Endothelial cell of umbilical vein (primary cell): ENCODE data around the gene LYSMD2. TPM values are rescaled to one million over a fixed set of nuclear protein-coding genes. Genes with fewer than 3 reads are reported as not detected.

Source experiments
- BruUV-seq: library from RNA; stranded (reverse); fragments of 400-500 nt; replicated peaks from 2 replicates; lab custom pipeline; 2021; lab: Mats Ljungman, UMichigan
- CTCF ChIA-PET: fragments of 300-600, 350-600 bp; sonication (Branson Sonifier 250); formaldehyde crosslinking; loops from one replicate; lab custom pipeline; 2021; ENCODE audit warnings: antibody characterized with exemption, inconsistent platforms; lab: Charles Lee
- POLR2A ChIA-PET: fragments of 300-600, 350-600 bp; sonication (Branson Sonifier 250); formaldehyde crosslinking; loops from one replicate; lab custom pipeline; 2021; ENCODE audit warnings: antibody characterized with exemption, inconsistent platforms; lab: Charles Lee
- DNase-seq: peaks from one replicate; pipeline ENCODE4 v3.0.0-alpha.2; 2011; ENCODE audit warnings: low read depth, low spot score
- FAIRE-seq: peaks from 2 replicates; lab custom pipeline; 2011; peaks lifted over from hg19 to GRCh38; lab: Jason Lieb, UNC
- H2AFZ ChIP-seq: 2 replicates; pipeline ENCODE4 v1.6.0; 2012; ENCODE audit warnings: low read depth, low read length, control low read depth, inconsistent platforms
- H3K27ac ChIP-seq: 2 replicates; pipeline ENCODE4 v1.5.1; 2011; ENCODE audit warnings: low read depth, mild to moderate bottlenecking, control low read depth, low read length, moderate library complexity; ENCODE audit not compliant: insufficient read depth
- H3K27me3 ChIP-seq, 2 experiments: 2 replicates each; pipeline versions ENCODE4 v1.6.0 to v1.6.1; 2011; ENCODE audit warnings: low read length in 2 of 2, mixed read lengths in 1 of 2; ENCODE audit not compliant: control insufficient read depth in 2 of 2, insufficient read depth in 2 of 2
- H3K36me3 ChIP-seq, 2 experiments: 2 replicates in 1 of 2; 3 replicates in 1 of 2; pipeline ENCODE4 v1.5.1; 2011; ENCODE audit warnings: low read length in 2 of 2, mild to moderate bottlenecking in 1 of 2, moderate library complexity in 1 of 2; ENCODE audit not compliant: control insufficient read depth in 2 of 2, insufficient read depth in 2 of 2; ENCODE audit errors: extremely low read depth in 1 of 2
- H3K4me1 ChIP-seq: 3 replicates; pipeline ENCODE4 v1.5.1; 2011; ENCODE audit warnings: mild to moderate bottlenecking, low read length; ENCODE audit not compliant: control insufficient read depth, insufficient read depth; ENCODE audit errors: extremely low read depth
- H3K4me2 ChIP-seq: 2 replicates; pipeline ENCODE4 v1.6.1; 2011; ENCODE audit warnings: low read length, control low read depth, mixed read lengths; ENCODE audit not compliant: insufficient read depth
- H3K4me3 ChIP-seq, 3 experiments: fragments of 200-600 bp in 1 of 3; sonication (generic), shearing (Covaris generic) in 1 of 3; replicated peaks in 1 of 3; 2 replicates each; pipeline ENCODE4 v1.5.1; 2011 to 2016; ENCODE audit warnings: control low read depth in 3 of 3, low read length in 3 of 3, mild to moderate bottlenecking in 2 of 3, inconsistent platforms in 1 of 3, low read depth in 1 of 3, moderate library complexity in 1 of 3; ENCODE audit not compliant: insufficient read depth in 1 of 3
- H3K79me2 ChIP-seq: 2 replicates; pipeline ENCODE4 v1.6.0; 2012; ENCODE audit warnings: low read length, inconsistent platforms; ENCODE audit not compliant: control insufficient read depth, insufficient read depth
- H3K9ac ChIP-seq: replicated peaks from 2 replicates; pipeline ENCODE3; 2011; ENCODE audit warnings: low read length, control low read depth; ENCODE audit not compliant: insufficient read depth; ENCODE audit errors: extremely low read depth
- H3K9me1 ChIP-seq: replicated peaks from 3 replicates; pipeline ENCODE4 v1.6.0; 2011; ENCODE audit warnings: mild to moderate bottlenecking, low read length; ENCODE audit not compliant: control insufficient read depth, insufficient read depth; ENCODE audit errors: extremely low read depth
- H3K9me3 ChIP-seq: replicated peaks from 2 replicates; pipeline ENCODE4 v1.5.1; 2012; ENCODE audit warnings: low read length, inconsistent platforms; ENCODE audit not compliant: control insufficient read depth, insufficient read depth
- H4K20me1 ChIP-seq: replicated peaks from 2 replicates; pipeline ENCODE3; 2011; ENCODE audit warnings: mild to moderate bottlenecking, low read length; ENCODE audit not compliant: control insufficient read depth, insufficient read depth; ENCODE audit errors: extremely low read depth
- EZH2 ChIP-seq: IDR thresholded peaks from 2 replicates; pipeline ENCODE4 v1.6.1; 2012; ENCODE audit warnings: borderline replicate concordance, low read depth, mild to moderate bottlenecking, moderate library complexity, low read length, inconsistent platforms; ENCODE audit not compliant: severe bottlenecking
- FOS ChIP-seq: IDR thresholded peaks from 2 replicates; pipeline ENCODE4 v1.6.1; 2011; ENCODE audit warnings: mild to moderate bottlenecking, low read length, moderate library complexity, borderline replicate concordance; ENCODE audit not compliant: insufficient read depth
- GATA2 ChIP-seq: IDR thresholded peaks from 2 replicates; pipeline ENCODE4 v1.7.0; 2011; ENCODE audit warnings: low read depth, mild to moderate bottlenecking, moderate library complexity, mixed read lengths, low read length; ENCODE audit not compliant: insufficient read length, insufficient read depth
- MYC ChIP-seq: IDR thresholded peaks from one replicate; pipeline ENCODE4 v1.6.1; 2011; ENCODE audit warnings: mild to moderate bottlenecking, low read depth, low read length
- POLR2A ChIP-seq: IDR thresholded peaks from 2 replicates; pipeline ENCODE4 v1.6.1; 2012; ENCODE audit warnings: low read depth, mild to moderate bottlenecking, control low read depth, low read length
- POLR2AphosphoS5 ChIP-seq: IDR thresholded peaks from 2 replicates; pipeline ENCODE4 v1.6.1; 2012; ENCODE audit warnings: low read depth, mild to moderate bottlenecking, control low read depth, low read length, moderate library complexity; ENCODE audit not compliant: insufficient read depth
- dilution Hi-C: fragments of 300-500 bp; cut with MboI; formaldehyde crosslinking; loops from one replicate; pipeline ENCODE4 v1.15.0; 2019; ENCODE audit warnings: low sequenced_read_pairs; ENCODE audit not compliant: extremely low pct_ligation_motif_present
- intact Hi-C: fragments of 100-400 bp; cut with micrococcal nuclease; formaldehyde crosslinking; loops from one replicate; pipeline ENCODE4 v1.10.0; 2022
- polyA plus RNA-seq, 4 experiments: library from polyadenylated mRNA; depleted of rRNA in 3 of 4; stranded (reverse) in 3 of 4; unstranded in 1 of 4; fragments of >200 nt; gene quantifications; 2 replicates each; pipeline versions ENCODE4 v1.2.1 to v1.2.3, GENCODE V29; 2011 to 2012; ENCODE audit warnings: missing spikeins in 1 of 4
- total RNA-seq: library from RNA; stranded (reverse); gene quantifications from 2 replicates; pipeline ENCODE4 v1.2.3, GENCODE V29; 2021
- TF ChIP-seq, protein P1 (sequence below), 2 donors: IDR thresholded peaks; 1 replicate in 1 of 2; 2 replicates in 1 of 2; pipeline ENCODE4 v1.5.1; 2011; ENCODE audit warnings: low read length in 2 of 2, mild to moderate bottlenecking in 2 of 2, moderate library complexity in 2 of 2, control low read depth in 1 of 2, inconsistent platforms in 1 of 2, low read depth in 1 of 2; ENCODE audit not compliant: insufficient read depth in 1 of 2; ENCODE audit errors: extremely low read depth in 1 of 2
- TF ChIP-seq, protein P2 (sequence below): IDR thresholded peaks from 2 replicates; pipeline ENCODE4 v1.6.1; 2011; ENCODE audit not compliant: insufficient read depth, insufficient read length

The LYSMD2 gene
- total and polyA plus RNA-seq, 2 donors (not counting 3 experiments of a cell fraction or from before 2014, with no cell fraction given) = 6.2 to 8.0 TPM

DNA sequence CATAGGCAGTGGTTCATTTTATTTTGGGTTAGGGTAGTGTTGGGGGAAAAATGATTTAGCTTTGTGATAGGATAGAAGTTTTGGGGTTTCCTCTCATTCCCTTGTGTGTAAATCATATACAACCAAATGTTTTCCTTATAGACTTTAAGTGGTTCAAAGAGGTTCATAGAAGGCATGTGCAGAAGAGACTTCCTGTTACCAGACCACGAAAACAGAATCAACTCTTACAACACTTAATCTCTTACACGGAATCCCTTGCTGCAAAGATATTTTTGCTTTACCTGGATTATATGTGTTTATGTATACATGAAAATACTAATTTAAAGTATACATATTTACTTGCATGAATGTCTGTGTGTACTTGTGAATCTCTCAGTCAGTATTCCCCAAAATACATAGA, 16.8 kb upstream of the LYSMD2 start:
- no peak for DNase-seq
- Histone ChIP-seq H3K79me2 (no peaks in the 10 kb centered on the region), H3K36me3 (no peaks in the 10 kb centered on the region), H4K20me1 (no peaks in the 10 kb centered on the region), H3K9me1 (no peaks in the 10 kb centered on the region), H3K27ac (no peak overlapping the region), H3K9ac (no peak overlapping the region), H2AFZ (no peak overlapping the region), H3K9me3 (no peaks in the 10 kb centered on the region), H3K4me3 (no peak overlapping the region), H3K27me3 (peaks cover 60% of the 10 kb centered on the region in 2 experiments), H3K4me2 (no peak overlapping the region), H3K4me1 (peaks cover 3% of the 10 kb centered on the region)
- ChIA-PET POLR2A (no interaction called here), CTCF (interaction anchor here (5.3 kb wide), 1 partner anchor 22 kb away, joined by 42 read pairs; no protein-coding TSS in a partner anchor)
- intact Hi-C loops (no loop called here), dilution Hi-C loops (no loop called here)
- FAIRE-seq = no peak
- no peak for TF ChIP-seq FOS
- TF ChIP-seq MYC = no peak
- no peak for TF ChIP-seq POLR2A
- no peak for TF ChIP-seq GATA2
- TF ChIP-seq EZH2 = no peak
- TF ChIP-seq, protein P1, sequence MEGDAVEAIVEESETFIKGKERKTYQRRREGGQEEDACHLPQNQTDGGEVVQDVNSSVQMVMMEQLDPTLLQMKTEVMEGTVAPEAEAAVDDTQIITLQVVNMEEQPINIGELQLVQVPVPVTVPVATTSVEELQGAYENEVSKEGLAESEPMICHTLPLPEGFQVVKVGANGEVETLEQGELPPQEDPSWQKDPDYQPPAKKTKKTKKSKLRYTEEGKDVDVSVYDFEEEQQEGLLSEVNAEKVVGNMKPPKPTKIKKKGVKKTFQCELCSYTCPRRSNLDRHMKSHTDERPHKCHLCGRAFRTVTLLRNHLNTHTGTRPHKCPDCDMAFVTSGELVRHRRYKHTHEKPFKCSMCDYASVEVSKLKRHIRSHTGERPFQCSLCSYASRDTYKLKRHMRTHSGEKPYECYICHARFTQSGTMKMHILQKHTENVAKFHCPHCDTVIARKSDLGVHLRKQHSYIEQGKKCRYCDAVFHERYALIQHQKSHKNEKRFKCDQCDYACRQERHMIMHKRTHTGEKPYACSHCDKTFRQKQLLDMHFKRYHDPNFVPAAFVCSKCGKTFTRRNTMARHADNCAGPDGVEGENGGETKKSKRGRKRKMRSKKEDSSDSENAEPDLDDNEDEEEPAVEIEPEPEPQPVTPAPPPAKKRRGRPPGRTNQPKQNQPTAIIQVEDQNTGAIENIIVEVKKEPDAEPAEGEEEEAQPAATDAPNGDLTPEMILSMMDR (IDR thresholded peaks at IDR 0.05; ENCODE audit: extremely low read depth in 1 of 2, insufficient read depth in 1 of 2, low read depth in 1 of 2, low read length in 2 of 2) = no peak
- no peak for TF ChIP-seq POLR2AphosphoS5
- TF ChIP-seq, protein P2, sequence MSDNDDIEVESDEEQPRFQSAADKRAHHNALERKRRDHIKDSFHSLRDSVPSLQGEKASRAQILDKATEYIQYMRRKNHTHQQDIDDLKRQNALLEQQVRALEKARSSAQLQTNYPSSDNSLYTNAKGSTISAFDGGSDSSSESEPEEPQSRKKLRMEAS = no peak
- BruUV-seq = no TSS peak
